ENCODE results near the gene WDR55.
A peak's percentile ranks its signal among the peaks of the same experiment; 100 is the strongest.

Gene WDR55

DNA sequence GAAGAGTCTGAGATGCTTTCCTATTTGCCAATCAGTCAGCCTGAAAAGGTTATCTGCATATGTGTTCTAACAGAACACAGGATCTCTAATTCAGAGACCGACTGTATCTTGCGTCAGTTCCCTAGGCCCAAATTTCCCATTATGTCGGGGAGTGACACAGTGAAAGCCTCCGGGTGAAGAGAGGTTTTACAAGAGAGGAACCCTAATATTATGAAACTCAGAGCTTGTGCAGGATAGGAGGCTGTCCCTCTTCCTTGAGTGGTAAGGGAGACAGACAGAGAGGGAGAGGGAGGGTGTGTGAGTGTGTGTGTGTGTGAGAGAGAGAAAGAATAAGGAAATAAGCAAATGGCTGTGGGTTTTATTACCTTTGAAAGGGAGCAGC is 33.7 kb upstream of the WDR55 start:
- Histone ChIP-seq H3K36me3 (ENCODE audit: low read length) (no peaks in the 10 kb centered on the region), H4K20me1 (ENCODE audit: low read depth, low read length) (no peaks in the 10 kb centered on the region), H3F3A (ENCODE audit: insufficient read depth) (0 out of 2 replicates have a peak, but pooled peaks cover 5% of the 10 kb centered on the region), H3K27ac (ENCODE audit: low read depth, low read length) (no peak overlapping the region), H3K9me2 (replicated peaks; ENCODE audit: insufficient read depth, low read length) (no peaks in the 10 kb centered on the region), H3K4me3 (ENCODE audit: insufficient read depth, low read length, poor library complexity, severe bottlenecking) (no peak overlapping the region), H3K9me3 (ENCODE audit: insufficient read depth, low read length) (peaks cover 15% of the 10 kb centered on the region; the same call in 1 of the 2 replicates), H3K79me2 (ENCODE audit: insufficient read depth, low read length) (no peaks in the 10 kb centered on the region), H2AFZ (ENCODE audit: low read depth, low read length, severe bottlenecking) (no peak overlapping the region), H3K9ac (ENCODE audit: low read length) (no peak overlapping the region), H3K27me3 (ENCODE audit: low read length) (no peaks in the 10 kb centered on the region), H3K4me2 (ENCODE audit: low read depth, low read length, poor library complexity, severe bottlenecking) (no peak overlapping the region)
- no peak for TF ChIP-seq EZH2phosphoT487 (conservative IDR thresholded peaks at IDR 0.05; ENCODE audit: low read length)
- TF ChIP-seq, protein P1, sequence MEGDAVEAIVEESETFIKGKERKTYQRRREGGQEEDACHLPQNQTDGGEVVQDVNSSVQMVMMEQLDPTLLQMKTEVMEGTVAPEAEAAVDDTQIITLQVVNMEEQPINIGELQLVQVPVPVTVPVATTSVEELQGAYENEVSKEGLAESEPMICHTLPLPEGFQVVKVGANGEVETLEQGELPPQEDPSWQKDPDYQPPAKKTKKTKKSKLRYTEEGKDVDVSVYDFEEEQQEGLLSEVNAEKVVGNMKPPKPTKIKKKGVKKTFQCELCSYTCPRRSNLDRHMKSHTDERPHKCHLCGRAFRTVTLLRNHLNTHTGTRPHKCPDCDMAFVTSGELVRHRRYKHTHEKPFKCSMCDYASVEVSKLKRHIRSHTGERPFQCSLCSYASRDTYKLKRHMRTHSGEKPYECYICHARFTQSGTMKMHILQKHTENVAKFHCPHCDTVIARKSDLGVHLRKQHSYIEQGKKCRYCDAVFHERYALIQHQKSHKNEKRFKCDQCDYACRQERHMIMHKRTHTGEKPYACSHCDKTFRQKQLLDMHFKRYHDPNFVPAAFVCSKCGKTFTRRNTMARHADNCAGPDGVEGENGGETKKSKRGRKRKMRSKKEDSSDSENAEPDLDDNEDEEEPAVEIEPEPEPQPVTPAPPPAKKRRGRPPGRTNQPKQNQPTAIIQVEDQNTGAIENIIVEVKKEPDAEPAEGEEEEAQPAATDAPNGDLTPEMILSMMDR (IDR thresholded peaks at IDR 0.05; ENCODE audit: insufficient read depth, low read length, poor library complexity, severe bottlenecking), result no peak

DNA sequence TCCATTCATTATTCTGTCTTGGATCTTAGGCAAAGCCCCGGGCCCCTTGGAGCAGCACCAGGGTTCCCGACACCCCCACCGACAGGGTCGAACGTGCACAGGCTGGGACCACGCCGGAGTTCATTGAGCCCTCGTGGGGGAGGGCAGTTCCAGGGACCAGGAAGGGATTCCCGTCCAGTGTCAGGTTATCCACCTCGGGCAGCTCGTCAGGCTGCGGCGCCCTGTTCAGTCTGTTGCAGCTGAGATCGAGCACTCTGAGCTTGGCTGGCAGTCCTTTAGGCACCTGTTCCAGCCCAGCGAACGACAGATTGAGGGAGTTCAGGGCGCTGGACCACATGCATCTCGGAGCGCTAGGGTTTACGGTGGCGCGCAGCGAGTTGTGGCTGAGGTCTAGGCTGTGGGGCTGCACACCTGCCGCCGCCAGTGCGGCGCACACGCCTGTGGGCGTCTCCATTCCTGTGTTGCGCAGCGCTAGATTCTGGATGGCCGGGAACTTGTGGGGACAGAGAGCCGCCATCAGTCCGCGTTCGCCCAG is 32.8 kb upstream of the WDR55 start:
- no peak overlapping the region for H3K4me2 ChIP-seq (ENCODE audit: low read depth, low read length, poor library complexity, severe bottlenecking)
- no peaks in the 10 kb centered on the region for H4K20me1 ChIP-seq (ENCODE audit: low read depth, low read length)
- H3F3A ChIP-seq (ENCODE audit: insufficient read depth), result 0 out of 2 replicates have a peak, but pooled peaks cover 5% of the 10 kb centered on the region
- no peaks in the 10 kb centered on the region for H3K27me3 ChIP-seq (ENCODE audit: low read length)
- H3K27ac ChIP-seq (ENCODE audit: low read depth, low read length), result no peak overlapping the region
- no peaks in the 10 kb centered on the region for H3K36me3 ChIP-seq (ENCODE audit: low read length)
- no peak overlapping the region for H3K9ac ChIP-seq (ENCODE audit: low read length)
- TF ChIP-seq EZH2phosphoT487 (conservative IDR thresholded peaks at IDR 0.05; ENCODE audit: low read length), result no peak
- TF ChIP-seq, protein P1 (IDR thresholded peaks at IDR 0.05; ENCODE audit: insufficient read depth, low read length, poor library complexity, severe bottlenecking), result no peak
- H2AFZ ChIP-seq (ENCODE audit: low read depth, low read length, severe bottlenecking), result no peak overlapping the region
- peaks cover 15% of the 10 kb centered on the region; the same call in 1 of the 2 replicates for H3K9me3 ChIP-seq (ENCODE audit: insufficient read depth, low read length)
- no peaks in the 10 kb centered on the region for H3K9me2 ChIP-seq (replicated peaks; ENCODE audit: insufficient read depth, low read length)
- H3K4me3 ChIP-seq (ENCODE audit: insufficient read depth, low read length, poor library complexity, severe bottlenecking), result no peak overlapping the region
- H3K79me2 ChIP-seq (ENCODE audit: insufficient read depth, low read length), result no peaks in the 10 kb centered on the region

DNA sequence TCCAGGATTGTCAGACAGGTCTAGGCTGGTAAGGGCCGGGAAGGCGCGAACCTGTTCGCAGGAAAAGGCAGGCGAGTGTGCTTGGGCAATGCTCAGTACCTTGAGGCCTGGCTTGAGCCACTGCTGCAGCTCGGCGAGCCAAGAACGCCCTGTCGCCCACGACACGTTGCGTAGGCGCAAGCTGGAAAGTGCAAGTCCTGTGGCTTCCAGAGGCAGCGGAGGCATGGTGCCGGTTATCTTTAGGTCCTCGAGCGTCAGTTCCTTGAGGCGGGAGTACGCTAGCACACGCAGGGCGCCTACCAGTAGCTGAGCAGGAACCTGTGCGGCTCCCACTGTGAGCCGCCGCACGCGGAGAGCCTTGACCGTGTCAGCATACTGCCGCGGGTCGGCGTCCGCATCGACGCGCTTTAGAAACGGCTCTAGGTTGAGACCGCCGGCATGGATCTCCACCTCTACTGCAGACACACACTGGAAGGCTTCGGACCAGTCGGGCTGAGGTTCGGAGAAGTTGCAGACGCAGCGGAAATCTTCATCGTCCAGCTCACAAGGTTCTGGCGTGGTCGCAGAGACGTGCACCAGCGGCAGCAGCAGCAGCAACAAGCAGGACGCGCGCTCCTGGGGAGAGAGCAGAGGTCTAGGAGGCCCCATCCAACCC is 32.2 kb upstream of the WDR55 start:
- H3K36me3 ChIP-seq (ENCODE audit: low read length), result no peaks in the 10 kb centered on the region
- no peaks in the 10 kb centered on the region for H3K27me3 ChIP-seq (ENCODE audit: low read length)
- no peaks in the 10 kb centered on the region for H3K9me2 ChIP-seq (replicated peaks; ENCODE audit: insufficient read depth, low read length)
- H3K79me2 ChIP-seq (ENCODE audit: insufficient read depth, low read length), result no peaks in the 10 kb centered on the region
- H3K9me3 ChIP-seq (ENCODE audit: insufficient read depth, low read length), result peaks cover 14% of the 10 kb centered on the region; the same call in 1 of the 2 replicates
- H4K20me1 ChIP-seq (ENCODE audit: low read depth, low read length), result no peaks in the 10 kb centered on the region
- no peak overlapping the region for H3K4me3 ChIP-seq (ENCODE audit: insufficient read depth, low read length, poor library complexity, severe bottlenecking)
- H3K4me2 ChIP-seq (ENCODE audit: low read depth, low read length, poor library complexity, severe bottlenecking), result peak overlapping the region; percentile 38
- no peak overlapping the region for H3K27ac ChIP-seq (ENCODE audit: low read depth, low read length)
- H3K9ac ChIP-seq (ENCODE audit: low read length), result no peak overlapping the region
- H3F3A ChIP-seq (ENCODE audit: insufficient read depth), result 0 out of 2 replicates have a peak, but pooled peaks cover 5% of the 10 kb centered on the region
- peak overlapping the region; percentile 40 for H2AFZ ChIP-seq (ENCODE audit: low read depth, low read length, severe bottlenecking)
- TF ChIP-seq, protein P1 (IDR thresholded peaks at IDR 0.05; ENCODE audit: insufficient read depth, low read length, poor library complexity, severe bottlenecking), result no peak
- no peak for TF ChIP-seq EZH2phosphoT487 (conservative IDR thresholded peaks at IDR 0.05; ENCODE audit: low read length)
